Mammary epithelial cell (primary cell): Measurements from ENCODE around the gene LIFR.

ENCODE experiments used
- EZH2 ChIP-seq: IDR thresholded peaks from 2 replicates; pipeline ENCODE4 v1.6.1; 2012; ENCODE audit warnings: low read length, inconsistent platforms, borderline replicate concordance
- TF ChIP-seq, protein P1 (sequence below), 2 donors: IDR thresholded peaks in 1 of 2; conservative IDR thresholded peaks in 1 of 2; 2 replicates each; pipeline ENCODE4 v1.5.1; 2011 to 2012; ENCODE audit warnings: inconsistent platforms in 2 of 2, low read length in 2 of 2, mild to moderate bottlenecking in 2 of 2, control low read depth in 1 of 2, low read depth in 1 of 2; ENCODE audit not compliant: insufficient read depth in 1 of 2; ENCODE audit errors: extremely low read depth in 1 of 2

DNA sequence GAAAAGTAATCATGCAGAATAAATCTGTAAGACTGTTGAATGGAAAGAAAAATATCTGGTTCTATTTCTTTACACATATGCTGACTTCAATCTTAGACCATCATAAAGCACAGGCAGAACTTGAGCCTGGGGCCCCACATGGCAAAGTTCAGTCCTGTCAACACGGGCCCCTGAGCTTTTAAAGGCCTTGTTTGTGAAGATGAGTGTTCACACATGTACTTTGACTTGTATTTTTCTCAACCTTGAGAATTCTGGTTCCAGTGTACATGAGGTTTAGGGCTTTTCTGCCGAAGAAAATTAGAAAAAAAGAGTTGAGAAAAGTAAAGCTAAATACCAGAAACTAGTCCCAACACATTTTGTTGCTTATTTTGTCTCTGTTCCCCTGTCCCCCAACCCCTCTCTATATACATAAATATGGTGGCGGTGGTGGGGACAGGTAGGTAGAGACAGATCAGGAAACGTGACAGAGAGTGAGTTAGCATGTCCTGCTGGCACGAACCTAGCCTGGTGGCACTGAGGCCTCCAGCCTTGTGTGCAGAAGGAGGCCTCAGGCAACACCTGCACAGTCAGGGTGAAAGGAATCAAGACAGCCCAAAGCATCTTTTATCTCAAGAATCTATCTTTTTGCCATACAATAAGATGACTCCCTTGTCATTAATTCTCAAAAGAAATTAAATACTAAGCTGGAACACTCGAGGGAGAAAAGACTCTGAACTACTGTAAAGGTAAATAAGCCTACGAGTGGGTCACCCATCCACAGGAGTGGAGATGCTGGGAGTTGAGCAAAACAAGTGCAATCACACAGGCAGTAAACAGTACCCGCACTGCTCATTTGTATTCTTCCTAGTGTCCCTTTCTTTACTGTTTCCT, 22.9 kb downstream of the LIFR start:
- TF ChIP-seq, protein P1, sequence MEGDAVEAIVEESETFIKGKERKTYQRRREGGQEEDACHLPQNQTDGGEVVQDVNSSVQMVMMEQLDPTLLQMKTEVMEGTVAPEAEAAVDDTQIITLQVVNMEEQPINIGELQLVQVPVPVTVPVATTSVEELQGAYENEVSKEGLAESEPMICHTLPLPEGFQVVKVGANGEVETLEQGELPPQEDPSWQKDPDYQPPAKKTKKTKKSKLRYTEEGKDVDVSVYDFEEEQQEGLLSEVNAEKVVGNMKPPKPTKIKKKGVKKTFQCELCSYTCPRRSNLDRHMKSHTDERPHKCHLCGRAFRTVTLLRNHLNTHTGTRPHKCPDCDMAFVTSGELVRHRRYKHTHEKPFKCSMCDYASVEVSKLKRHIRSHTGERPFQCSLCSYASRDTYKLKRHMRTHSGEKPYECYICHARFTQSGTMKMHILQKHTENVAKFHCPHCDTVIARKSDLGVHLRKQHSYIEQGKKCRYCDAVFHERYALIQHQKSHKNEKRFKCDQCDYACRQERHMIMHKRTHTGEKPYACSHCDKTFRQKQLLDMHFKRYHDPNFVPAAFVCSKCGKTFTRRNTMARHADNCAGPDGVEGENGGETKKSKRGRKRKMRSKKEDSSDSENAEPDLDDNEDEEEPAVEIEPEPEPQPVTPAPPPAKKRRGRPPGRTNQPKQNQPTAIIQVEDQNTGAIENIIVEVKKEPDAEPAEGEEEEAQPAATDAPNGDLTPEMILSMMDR (conservative IDR thresholded peaks at IDR 0.05 in 1 of 2, IDR thresholded peaks at IDR 0.05 in 1 of 2; ENCODE audit: extremely low read depth in 1 of 2, insufficient read depth in 1 of 2, low read depth in 1 of 2, low read length in 2 of 2): no peak
- no peak for TF ChIP-seq EZH2
